Stomach (tissue), 4 donors: Measurements from ENCODE around the gene STAG3.

Experiments
- EP300 ChIP-seq: sonication (generic); formaldehyde crosslinking; IDR thresholded peaks from one replicate; pipeline ENCODE4 v1.6.1; 2017; ENCODE audit warnings: antibody characterized with exemption
- POLR2A ChIP-seq, 4 donors: fragments of 450-650 bp; IDR thresholded peaks; one replicate each; pipeline ENCODE4 v1.6.1; 2016; ENCODE audit warnings: antibody characterized with exemption in 4 of 4, control low read depth in 2 of 4, mild to moderate bottlenecking in 1 of 4, moderate library complexity in 1 of 4
- POLR2AphosphoS5 ChIP-seq, 3 donors: sonication (generic); formaldehyde crosslinking; IDR thresholded peaks; one replicate each; pipeline ENCODE4 v1.6.1; 2016; ENCODE audit warnings: antibody characterized with exemption in 3 of 3
- TF ChIP-seq, protein P1 (sequence below), 7 experiments: fragments of 450-650 bp in 4 of 7; fragments of 200-600 bp in 3 of 7; sonication (generic) in 3 of 7; IDR thresholded peaks; one replicate each; pipeline ENCODE4 v1.5.1; 2016 to 2019; ENCODE audit warnings: antibody characterized with exemption in 7 of 7, control low read depth in 2 of 7, mild to moderate bottlenecking in 1 of 7

DNA sequence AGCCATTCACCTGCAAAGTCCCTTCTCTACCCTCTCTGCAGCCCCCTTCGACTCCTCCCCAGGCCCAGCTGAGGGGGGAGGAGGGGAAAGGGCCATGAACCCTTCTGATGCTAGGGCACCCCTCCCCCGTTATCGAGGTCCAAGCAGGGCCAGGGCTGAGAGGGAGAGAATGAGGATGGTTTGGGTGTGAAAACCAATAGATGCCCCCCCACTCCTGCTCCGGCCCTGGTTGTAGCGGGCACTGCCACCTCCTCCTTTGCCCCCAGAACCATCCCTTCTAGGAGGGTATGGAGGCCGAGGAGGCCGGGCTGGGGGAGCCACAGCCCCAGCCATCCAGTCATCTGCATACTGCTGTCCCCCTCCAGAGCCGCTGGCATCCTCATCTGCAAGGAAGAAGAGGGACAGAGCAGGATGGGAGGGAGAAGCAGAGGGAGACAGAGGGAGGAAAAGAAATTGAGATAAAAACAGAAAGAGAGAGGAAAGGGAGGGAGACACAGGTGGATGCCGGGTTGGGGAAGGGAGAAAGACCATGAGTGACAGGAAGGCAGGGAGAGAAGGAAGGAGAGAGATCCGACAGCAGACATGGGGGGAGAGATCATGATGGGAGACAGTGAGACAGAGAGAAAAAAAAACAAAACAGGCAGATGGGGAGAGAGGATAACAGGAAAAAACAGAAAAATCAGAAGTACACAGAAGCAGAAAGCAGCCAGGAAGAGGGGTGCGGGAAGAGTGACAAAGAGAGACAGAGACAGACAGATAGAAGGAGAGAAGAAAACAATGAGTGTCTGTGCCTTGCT, 7.4 kb upstream of the STAG3 start:
- no peak for TF ChIP-seq POLR2AphosphoS5 (IDR thresholded peaks at IDR 0.05)
- TF ChIP-seq, protein P1, sequence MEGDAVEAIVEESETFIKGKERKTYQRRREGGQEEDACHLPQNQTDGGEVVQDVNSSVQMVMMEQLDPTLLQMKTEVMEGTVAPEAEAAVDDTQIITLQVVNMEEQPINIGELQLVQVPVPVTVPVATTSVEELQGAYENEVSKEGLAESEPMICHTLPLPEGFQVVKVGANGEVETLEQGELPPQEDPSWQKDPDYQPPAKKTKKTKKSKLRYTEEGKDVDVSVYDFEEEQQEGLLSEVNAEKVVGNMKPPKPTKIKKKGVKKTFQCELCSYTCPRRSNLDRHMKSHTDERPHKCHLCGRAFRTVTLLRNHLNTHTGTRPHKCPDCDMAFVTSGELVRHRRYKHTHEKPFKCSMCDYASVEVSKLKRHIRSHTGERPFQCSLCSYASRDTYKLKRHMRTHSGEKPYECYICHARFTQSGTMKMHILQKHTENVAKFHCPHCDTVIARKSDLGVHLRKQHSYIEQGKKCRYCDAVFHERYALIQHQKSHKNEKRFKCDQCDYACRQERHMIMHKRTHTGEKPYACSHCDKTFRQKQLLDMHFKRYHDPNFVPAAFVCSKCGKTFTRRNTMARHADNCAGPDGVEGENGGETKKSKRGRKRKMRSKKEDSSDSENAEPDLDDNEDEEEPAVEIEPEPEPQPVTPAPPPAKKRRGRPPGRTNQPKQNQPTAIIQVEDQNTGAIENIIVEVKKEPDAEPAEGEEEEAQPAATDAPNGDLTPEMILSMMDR (IDR thresholded peaks at IDR 0.05): no peak
- TF ChIP-seq POLR2A (IDR thresholded peaks at IDR 0.05): no peak
- TF ChIP-seq EP300: no peak
